OCI-LY3 (cell line): ENCODE results near the gene GPR158.

Source experiments
- EZH2phosphoT487 ChIP-seq: fragments of 200-600 bp; shearing (Covaris generic); IDR thresholded peaks from 2 replicates; pipeline ENCODE4 v1.6.1; 2018; ENCODE audit warnings: antibody characterized with exemption, mixed run types, low read depth
- TF ChIP-seq, protein P1 (sequence below): fragments of 200-600, 300-600 bp; sonication (generic); IDR thresholded peaks from 2 replicates; pipeline ENCODE4 v1.5.1; 2014; ENCODE audit warnings: antibody characterized with exemption, low read length, low read depth

DNA sequence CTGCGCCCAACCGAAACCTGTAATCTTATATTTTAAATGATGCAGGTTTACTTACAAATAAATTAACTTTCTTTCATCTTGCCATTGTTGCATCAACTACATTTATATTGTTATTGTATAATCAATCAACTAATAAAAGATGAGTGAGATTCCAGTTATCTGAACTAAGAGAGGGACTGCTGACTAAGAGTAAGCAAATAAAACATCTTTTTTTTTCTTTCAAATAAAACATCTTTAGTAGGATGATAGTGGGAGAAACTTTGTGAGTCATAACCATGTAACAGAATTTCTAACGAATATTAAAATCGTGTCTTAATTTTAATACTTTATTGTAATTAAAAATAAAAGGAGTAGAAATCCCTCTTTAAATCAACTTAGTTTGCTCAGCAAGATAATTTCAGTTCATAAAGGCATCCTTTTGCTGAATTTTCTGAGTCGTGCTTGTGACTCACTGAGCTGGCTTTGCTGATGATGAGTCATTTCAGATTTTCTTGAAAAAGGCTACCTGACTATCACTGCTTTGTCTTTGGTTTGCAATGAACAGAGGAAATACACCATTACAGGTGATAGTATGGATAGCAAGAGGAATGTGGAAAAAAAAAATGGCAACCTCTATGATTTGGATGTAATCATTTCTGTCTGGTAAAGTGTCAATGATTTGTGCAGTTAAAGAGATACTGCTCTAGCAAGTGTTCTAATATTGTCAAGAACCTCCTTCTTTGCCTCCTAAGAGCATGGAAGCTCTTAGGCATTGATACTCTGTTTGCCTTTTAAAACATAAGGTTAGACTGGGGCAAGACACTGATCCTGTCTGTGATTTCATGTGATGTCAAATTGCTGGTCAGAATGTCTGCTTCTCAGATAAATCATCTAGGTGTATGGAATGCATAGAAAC lies 119.5 kb downstream of the GPR158 start:
- TF ChIP-seq, protein P1, sequence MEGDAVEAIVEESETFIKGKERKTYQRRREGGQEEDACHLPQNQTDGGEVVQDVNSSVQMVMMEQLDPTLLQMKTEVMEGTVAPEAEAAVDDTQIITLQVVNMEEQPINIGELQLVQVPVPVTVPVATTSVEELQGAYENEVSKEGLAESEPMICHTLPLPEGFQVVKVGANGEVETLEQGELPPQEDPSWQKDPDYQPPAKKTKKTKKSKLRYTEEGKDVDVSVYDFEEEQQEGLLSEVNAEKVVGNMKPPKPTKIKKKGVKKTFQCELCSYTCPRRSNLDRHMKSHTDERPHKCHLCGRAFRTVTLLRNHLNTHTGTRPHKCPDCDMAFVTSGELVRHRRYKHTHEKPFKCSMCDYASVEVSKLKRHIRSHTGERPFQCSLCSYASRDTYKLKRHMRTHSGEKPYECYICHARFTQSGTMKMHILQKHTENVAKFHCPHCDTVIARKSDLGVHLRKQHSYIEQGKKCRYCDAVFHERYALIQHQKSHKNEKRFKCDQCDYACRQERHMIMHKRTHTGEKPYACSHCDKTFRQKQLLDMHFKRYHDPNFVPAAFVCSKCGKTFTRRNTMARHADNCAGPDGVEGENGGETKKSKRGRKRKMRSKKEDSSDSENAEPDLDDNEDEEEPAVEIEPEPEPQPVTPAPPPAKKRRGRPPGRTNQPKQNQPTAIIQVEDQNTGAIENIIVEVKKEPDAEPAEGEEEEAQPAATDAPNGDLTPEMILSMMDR: no peak
- TF ChIP-seq EZH2phosphoT487: no peak
